T-helper 9 cell (primary cell): ENCODE measurements around the gene NR2F1-AS1.
"Not testable (repeated sequence)": the region's sequence is repeated elsewhere in the genome, so short reads cannot be mapped to it uniquely, and the experiment has no call there.

Experiments
- DNase-seq: peaks from one replicate; pipeline ENCODE4 v3.0.0-alpha.2; 2020

Gene NR2F1-AS1

DNA sequence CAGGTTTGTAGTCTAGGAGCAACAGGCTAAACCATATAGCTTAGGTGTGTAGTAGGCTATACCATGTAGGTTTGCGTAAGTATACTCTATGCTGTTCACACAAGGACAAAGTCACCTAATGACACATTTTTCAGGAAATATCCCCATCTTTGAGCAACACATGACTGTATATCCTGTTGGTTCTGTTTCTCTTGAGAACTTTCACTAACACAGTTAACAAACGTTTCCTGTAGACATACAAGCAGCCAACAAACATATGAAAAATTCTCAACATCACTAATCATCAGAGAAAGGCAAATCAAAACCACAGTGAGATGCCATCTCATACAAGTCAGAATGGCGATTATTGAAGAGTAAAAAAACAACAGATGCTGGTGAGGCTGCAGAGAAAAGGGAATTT is 68.2 kb downstream of the NR2F1-AS1 start:
- DNase-seq: no peak

DNA sequence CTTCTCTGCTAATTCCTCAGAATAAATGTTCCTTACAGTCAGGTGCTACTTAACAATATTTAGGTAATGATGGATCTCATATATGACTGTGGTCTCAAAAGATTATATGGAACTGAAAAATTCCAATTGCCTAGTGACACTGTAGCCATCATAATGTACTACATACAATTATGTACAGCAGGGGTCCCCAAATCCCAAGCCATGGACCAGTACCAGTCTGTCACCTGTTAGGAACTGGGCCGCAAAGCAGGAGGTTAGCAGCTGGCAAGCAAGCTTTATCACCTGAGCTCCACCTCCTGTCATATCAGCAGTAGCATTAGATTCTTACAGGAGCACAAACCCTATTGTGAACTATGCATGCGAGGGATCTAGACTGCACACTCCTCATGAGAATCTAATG is 69.6 kb downstream of the NR2F1-AS1 start:
- DNase-seq: no peak

DNA sequence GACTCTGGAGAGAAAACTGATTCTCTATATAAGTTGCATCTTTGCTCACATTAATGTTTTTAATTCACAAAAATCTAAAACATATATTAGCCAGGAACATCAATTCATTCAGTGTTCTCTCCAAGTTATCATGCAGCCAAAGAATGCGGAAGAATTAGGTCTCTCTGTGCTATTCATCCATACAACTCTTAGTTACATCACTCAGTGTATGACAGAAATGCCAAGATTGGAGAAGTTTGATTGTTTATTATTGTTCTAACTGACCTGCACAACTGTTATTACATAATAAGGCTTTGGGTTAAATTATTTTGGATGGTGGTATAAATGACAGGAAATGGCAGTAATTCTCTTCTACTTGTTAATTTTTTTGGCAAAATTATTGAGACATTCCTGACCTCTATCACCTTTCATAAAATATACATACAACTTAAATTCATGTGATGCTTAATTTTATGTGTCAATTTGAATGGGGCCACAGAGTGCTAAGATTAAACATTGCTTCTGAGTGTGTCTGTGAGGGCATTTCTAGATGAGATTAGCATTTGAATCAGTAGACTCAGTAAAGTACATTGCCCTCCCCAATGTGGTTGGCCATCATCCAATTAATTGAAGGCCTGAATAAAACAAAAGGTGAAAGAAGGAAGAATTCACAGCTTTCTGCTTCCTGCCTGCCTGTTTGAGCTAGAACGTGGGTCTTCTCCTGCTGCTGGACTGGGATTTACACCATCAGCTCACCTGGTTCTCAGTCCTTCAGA is 70.2 kb downstream of the NR2F1-AS1 start:
- no peak for DNase-seq

DNA sequence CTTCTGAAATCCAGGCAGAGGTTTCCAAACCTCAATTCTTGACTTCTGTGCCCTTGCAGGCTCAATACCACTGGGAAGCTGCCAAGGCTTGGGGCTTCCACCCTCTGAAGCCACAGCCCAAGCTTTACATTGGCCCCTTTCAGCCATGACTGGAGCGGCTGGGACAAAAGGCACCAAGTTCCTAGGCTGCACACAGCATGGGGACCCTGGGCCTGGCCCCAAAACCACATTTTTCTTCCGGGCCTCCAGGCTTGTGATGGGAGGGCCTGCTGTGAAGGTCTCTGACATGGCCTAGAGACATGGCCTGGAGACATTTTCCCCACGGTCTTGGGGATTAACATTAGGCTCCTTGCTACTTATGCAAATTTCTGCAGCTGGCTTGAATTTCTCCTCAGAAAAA is 75.5 kb downstream of the NR2F1-AS1 start:
- not testable (repeated sequence) for DNase-seq

DNA sequence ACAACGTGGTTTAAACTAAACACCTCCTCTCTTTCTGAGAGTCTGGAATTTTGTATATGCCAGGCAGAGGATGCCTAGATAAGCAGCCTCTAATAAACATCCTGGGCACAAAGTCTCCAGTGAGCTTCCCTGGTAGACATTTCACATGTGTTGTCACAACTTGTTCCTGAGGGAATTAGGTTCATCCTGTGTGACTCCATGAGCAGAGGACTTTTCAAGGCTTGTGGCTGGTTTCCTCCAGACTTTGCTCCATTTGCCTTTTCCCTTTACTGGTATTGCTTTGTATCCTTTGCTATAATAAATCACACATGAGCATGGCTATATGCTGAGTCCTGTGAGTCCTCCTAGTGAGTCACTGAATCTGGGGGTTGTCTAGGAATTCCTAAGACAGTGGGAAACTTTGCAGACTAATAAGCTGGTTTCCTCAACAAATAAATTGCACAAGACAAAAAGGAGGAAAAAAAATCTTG is 77.4 kb downstream of the NR2F1-AS1 start:
- DNase-seq: no peak

DNA sequence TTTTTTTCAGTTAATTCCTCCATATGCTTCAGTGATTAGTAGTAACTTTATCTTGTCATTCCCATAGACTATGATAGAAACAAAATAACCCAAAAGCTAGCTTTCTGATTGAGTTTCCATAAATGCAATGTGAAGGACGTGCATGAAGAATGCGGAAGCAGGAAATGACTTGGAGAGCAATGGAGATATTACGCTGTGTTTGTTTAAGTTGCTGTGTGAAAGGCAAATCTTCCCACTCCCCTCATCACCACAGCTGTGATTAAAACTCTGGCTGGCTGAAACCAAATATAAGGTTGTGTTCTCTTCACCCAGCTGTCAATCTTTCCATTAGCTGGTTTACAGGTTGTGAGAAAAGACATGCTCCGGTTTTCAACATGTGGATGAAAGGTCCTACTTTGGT is 83.9 kb downstream of the NR2F1-AS1 start:
- DNase-seq: no peak

DNA sequence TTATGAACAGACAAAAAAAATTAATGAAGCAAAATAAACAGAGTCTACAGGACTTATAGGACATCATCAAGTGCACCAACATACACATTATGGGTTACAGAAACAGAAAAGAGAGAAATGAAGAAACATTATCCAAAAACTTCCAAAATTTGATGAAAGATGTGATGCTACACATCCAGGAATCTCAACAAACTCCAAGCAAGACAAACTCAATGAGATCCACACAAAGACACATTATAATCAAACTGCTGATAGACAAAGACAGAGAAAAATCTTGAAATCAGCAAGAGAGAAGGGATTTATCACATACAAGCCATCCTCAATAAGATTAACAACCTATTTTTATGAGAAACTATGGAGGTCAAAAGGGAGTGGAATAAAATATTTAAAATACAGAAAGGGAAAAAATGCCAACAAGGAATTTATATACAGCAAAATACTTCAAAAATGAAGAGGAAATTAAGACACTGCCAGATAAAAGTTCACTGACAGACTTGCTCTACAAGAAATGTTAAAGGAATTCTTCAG is 101.0 kb downstream of the NR2F1-AS1 start:
- no peak for DNase-seq

DNA sequence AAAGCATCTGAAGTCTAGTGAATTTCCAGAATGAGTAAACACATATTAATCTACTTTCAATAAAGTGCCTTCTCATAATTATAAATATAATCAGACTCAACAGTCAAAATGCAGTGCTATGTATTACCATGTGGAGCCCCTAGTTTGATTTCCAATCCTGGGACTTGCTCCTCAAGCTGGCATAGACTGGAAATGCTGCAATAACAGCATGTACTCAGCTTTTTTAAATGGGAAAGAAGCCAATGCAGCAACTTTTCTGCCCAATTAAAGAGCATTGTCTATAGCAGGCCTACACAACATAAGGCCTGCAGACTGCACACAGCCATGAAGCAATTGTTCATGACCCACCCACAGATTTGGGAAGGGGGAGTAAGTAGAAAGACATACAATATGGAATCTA is 103.2 kb downstream of the NR2F1-AS1 start:
- no peak for DNase-seq

DNA sequence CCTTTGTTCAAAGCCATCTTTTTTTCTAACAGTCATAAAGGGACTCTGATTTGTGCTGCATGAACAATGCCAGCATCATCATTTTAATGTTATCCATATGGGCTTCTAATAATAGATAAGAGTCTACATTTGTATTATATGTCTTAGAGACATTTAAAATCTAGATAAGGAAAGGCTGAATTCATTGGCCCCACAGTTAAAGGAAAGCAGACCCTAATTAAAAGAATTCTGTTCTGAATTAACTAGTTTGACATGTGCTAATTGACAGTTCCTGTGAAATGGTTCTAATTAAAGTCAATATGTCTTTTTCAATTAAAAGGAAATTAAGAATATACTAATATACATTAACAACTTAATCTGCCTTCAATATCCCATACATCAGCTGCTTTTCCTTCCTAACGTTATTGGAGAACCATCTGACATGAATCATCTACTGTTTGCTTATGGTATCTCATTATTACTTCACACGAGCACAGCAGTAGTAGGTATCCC is 104.7 kb downstream of the NR2F1-AS1 start:
- no peak for DNase-seq

DNA sequence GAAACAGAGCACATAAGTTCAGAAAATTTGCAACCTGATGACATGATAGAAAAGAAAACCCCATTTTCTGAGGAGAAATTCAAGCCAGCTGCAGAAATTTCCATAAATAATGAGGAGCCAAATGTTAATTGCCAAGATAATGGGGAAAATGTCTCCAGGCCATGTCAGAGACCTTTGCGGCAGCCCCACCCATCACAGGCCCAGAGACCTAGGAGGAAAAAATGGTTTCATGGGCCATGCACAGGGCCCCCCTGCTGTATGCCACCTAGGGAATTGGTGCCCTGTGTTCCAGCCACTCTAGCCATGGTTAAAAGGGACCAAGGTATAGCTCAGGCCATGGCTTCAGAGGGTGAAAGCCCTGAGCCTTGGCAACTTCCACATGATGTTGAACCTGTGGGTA is 118.1 kb downstream of the NR2F1-AS1 start:
- no peak for DNase-seq

DNA sequence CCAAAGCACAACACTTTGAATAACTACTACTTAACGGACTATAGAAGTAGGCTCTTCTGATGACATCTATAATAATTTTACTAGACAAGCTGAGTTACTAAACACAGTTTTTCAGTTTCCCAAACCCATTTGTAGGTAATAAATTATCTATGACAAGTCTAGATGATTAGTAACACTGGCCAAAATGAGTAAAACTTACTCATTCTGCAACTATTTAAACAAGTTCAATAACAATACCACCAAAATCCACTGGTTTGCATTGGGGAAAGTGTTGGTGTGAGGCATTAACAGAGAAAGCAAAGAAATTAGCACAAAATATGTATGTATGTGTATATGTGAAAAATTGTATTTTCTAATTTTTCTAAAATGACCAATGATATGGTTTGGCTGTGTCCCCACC is 119.3 kb downstream of the NR2F1-AS1 start:
- DNase-seq: no peak

DNA sequence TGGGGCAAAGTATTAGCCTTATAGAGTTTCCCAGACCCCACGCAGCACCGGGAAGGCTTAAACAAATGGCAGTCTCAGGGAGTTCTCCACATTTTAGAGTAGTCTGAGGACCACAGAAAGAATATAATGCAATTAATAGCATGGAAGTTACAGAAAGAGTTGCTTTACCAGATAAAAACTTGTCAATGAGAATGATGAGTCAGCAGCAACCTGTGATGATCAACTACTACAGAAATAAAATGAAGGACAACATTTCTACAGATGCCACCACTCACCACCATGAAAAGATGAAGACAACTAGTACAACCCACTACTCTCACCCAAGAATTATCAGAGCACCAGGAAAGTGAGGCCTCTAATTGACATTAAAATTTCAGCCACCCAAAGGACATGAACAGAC is 120.7 kb downstream of the NR2F1-AS1 start:
- no peak for DNase-seq

DNA sequence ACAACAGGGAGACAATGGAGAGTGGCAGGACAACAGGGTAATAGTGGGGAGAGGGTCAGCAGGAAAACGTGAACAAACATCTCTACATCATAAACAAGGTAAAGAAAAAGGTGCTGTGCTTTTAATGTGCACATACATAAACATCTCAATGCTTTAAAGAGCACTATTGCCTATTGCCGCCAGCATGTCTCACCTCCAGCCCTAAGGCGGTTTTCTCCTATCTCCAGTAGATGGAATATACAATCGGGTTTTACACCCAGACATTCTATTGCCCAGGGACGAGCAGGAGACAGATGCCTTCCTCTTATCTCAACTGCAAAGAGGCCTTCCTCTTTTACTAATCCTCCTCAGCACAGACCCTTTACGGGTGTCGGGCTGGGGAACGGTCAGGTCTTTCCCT is 124.2 kb downstream of the NR2F1-AS1 start:
- DNase-seq: not testable (repeated sequence)

DNA sequence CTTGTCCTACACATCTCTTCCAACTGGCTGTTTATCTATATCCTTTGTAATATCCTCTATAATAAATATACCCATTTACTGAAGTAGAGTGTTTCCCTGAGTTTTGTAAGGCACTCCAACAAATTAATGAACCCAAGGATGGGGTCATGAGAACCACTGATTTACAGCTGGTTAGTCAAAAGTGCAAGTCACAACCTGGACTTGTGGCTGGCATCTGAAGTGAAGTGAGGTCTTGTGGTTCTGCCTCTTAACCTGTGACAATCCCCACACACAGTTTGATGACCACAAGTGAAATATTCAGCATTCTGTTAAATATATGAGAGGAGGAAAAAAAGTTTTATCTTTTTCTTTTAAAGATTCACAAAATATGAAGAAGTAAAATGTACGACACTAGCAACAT is 126.1 kb downstream of the NR2F1-AS1 start:
- no peak for DNase-seq

DNA sequence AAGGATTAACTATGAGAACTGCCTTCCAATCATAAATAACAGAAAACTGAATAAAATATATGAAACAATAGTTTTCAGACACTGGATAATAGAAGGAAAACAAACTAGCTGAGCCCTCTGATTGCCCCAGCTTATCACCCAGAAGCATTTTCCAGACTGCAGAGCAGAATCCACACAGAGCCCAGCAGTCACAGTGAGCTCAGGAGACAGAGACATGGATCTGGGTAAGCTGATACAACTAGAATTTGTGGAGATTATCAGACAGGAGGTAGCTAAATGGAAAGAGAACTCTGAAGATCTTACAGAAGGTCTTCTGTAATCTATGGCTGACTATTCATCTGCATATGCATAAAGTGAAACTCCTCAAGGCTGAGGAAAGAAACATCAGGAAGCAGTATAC is 128.8 kb downstream of the NR2F1-AS1 start:
- no peak for DNase-seq

DNA sequence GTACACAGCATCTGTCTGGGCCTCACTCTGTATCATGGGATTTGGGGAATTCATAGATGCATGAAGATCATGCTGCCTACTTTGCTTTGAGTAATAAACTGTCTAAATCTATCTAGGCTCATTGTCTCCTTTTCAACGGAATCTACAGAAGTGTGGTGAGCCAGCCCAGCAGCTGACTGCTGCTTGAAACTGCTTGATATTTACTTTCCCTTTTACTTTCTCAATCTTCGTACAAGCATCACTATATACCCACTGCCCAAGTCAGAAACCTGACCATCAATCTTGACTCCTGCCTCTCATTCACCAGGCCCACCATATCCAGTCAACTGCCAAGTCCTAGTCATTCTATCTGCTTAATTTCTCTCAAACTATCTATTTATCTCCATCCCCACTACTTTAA is 142.9 kb downstream of the NR2F1-AS1 start:
- DNase-seq: no peak

DNA sequence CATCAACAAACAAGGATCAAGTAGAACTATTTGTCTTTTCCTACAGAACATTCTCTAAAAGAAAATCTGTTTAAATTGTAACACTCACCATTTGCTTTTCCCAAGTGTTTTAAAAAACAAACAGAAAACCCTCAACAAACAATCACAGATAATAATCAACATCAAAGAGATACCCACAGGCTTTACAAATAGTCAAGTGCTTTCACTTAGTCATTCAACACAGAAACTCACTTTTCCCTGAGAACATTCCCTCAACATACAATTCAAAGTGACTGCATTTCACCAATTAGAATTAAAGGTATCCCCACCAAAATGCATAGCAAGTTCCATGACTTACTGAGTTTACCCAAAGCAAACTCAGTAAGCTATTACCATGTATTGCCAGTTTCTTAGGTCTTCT is 144.9 kb downstream of the NR2F1-AS1 start:
- DNase-seq: no peak

DNA sequence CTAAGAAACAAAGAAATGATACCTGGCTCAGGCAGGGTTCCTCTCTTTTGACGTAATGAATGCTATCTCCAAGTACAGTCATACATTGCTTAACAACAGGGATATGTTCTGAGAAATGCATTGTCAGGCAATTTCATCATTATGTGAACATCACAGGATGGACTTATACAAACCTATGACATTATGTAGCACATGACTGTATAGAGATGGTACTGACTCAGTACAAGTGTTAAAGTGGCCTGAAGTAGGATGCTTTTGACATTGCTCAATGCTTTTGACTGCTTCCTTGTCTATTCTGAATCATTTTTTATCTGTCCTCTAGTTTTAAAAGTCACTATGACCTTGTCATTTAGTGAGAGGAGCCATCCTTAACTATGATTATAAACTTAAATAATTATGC is 147.6 kb downstream of the NR2F1-AS1 start:
- no peak for DNase-seq

DNA sequence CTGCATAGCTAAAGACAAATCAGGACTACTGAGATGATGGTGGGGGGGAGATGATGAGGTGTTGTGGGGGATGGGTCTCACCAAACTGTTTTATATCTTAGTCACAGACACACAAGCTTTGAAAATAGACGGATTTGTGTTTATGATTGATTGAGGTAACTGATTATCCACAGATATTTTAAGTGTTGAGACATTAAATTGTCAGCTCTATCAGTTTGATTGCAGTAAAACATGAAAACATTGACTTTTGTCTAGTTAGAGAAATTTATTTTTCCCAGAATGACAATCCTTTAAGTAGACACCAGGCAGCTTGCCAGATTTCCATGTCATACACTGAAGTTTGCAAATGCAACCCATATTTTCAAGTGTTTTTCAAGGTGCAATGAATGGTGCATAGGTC is 149.8 kb downstream of the NR2F1-AS1 start:
- DNase-seq: no peak

DNA sequence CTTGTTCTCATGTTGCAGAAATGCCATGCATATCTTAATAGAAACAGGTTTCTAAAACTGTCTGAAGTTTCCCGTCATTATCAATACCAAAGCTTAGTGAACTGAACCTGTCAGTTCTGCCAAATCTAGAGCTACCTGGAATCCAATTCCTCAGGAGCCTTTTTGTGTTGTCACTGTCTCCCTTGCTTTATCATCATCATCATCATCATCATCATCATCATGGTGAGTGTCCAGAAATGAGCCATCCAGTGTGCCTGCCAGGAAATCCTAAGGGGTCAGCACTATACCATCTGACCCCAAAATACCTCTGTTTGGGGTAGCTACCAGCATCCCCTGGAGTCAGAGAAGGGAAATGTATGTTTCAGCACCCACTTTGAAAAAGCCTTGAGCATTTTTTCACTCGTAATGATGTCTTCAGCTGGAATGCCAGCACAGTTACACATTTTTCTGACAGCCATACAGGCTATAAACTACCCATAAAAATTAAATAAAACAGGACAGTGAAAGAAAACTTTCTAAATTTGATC is 150.3 kb downstream of the NR2F1-AS1 start:
- DNase-seq: no peak

DNA sequence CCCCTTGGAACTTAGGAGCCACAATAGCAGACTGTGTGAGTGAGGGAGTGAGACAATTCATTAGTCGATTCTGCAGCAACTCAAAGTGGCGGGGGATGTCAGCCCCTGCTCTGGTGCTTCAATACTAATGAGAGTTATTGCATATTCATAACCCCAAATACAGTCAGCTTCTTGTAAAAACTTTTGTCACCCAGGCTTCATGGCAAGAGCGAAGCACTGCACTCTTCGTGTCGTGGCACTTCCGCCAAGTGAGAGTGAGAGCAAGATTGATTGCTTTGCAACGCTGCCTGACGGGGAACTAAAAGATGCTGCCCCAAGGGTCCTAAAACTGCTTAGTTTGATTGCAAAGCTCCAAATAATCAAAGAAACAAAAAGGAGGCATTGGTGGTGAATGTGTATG is 150.9 kb downstream of the NR2F1-AS1 start:
- no peak for DNase-seq

DNA sequence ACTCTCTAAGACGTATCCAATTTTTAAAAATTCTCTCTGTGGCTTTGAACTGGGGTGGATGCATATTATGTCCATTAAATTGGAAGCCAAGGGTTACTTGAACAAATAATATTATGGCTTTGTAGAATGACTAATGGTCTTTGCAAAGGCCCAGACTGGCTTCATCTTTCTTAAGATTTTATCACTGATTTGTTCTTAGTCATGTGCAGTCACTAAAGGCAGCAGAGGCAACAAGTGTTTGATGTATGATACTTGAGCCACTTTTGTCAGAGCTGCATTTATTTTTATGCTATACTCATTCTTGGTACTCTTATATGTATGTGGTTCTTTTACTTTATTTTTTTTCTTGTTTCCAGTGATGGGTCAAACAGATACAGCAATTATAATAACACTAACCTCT is 152.2 kb downstream of the NR2F1-AS1 start:
- DNase-seq: no peak

DNA sequence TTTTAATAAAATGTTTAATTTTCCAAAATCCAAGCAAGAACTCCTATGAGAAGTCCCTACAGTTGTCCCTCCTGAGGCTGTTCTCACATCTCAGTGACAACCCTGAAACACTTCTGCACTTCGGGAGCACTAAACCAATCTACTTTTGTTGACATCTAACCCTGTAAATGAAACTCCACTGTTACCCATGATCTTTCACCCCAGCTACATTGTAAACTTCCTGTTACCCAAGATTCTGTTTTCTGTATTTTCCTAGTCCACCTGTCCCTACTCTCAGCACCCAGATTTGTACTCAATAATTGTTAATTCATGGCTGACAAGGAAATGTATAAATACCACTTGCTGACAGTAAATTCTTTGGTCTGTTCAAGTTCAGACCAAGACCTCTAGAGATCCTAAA is 153.7 kb downstream of the NR2F1-AS1 start:
- no peak for DNase-seq

DNA sequence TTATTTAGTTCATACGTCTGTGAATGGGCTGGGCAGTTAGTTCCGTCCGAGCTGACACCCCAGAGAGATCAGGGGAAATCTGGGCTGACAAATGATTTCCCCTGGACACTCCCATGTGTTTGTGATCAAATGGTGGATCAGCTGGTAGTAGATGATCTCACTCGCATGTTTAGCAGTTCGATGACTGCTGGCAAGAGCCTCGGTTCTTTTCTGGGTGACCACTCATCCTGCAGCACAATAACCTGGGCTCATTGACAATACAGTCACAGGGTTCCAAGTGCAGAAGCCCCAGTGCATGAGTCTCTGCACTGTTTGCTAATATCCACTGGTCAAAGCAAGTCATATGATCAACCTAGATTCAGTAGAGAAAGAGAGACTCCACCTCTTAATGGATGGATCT is 155.9 kb downstream of the NR2F1-AS1 start:
- no peak for DNase-seq

DNA sequence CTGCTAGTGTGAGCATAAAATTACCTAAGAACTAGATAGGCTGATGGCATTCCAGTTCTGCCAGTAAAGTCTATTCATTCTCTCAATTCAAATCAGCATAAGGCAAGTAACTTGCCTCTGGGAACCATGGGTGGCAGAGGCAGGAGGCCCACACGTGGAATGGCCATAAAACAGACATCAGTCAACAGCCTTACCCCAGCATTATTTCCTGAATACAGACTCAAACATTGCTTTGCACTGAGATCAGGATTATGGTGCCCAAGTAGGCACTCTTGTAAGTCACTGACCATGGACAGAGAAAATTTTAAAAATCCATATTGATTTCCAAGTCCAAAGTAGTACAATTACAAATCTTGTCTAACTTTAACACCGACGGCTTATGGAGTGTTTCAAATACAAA is 157.7 kb downstream of the NR2F1-AS1 start:
- DNase-seq: no peak
